Hypothalamus (tissue), 51 donors: Measurements from ENCODE around the gene GRID1.

Experiments used
- DNase-seq, 51 donors: peaks; one replicate each; lab custom pipeline; 2025; lab: John Stamatoyannopoulos, UW

GRID1 gene

GRCh38 chr10:86258499-86258898 is 108.1 kb downstream of the GRID1 start:
- peak in 34 of 51 donors; percentile 9 to 86 (median 58) for DNase-seq

- DNase-seq: no peak
Measured at GRCh38 chr10:86257683-86258082, 108.9 kb downstream of the GRID1 start.

GRCh38 chr10:86256690-86257315 is 109.8 kb downstream of the GRID1 start:
- DNase-seq: no peak

- no peak for DNase-seq
Measured at GRCh38 chr10:86255405-86256251, 111.0 kb downstream of the GRID1 start.

- DNase-seq: no peak
Measured at GRCh38 chr10:86254526-86255174, 111.9 kb downstream of the GRID1 start.

- no peak for DNase-seq
Measured at GRCh38 chr10:86254081-86254480, 112.5 kb downstream of the GRID1 start.

- DNase-seq: no peak
Measured at GRCh38 chr10:86253091-86254072, 113.2 kb downstream of the GRID1 start.

GRCh38 chr10:86252556-86252955 is 114.0 kb downstream of the GRID1 start:
- DNase-seq: no peak

- DNase-seq: no peak
Measured at GRCh38 chr10:86252079-86252478, 114.5 kb downstream of the GRID1 start.

- no peak for DNase-seq
Measured at GRCh38 chr10:86251426-86251825, 115.2 kb downstream of the GRID1 start.

- peak in 7 of 51 donors; percentile 19 to 47 (median 28) for DNase-seq
Measured at GRCh38 chr10:86250399-86250798, 116.2 kb downstream of the GRID1 start.

GRCh38 chr10:86249794-86250193 is 116.8 kb downstream of the GRID1 start:
- no peak for DNase-seq

GRCh38 chr10:86248062-86248461 is 118.5 kb downstream of the GRID1 start:
- no peak for DNase-seq

- no peak for DNase-seq
Measured at GRCh38 chr10:86247588-86247987, 119.0 kb downstream of the GRID1 start.

GRCh38 chr10:86247073-86247472 is 119.5 kb downstream of the GRID1 start:
- DNase-seq: no peak

GRCh38 chr10:86246279-86246940 is 120.2 kb downstream of the GRID1 start:
- DNase-seq: peak in 1 of 51 donors; percentile 21

GRCh38 chr10:86245015-86245394 is 121.6 kb downstream of the GRID1 start:
- no peak for DNase-seq

- DNase-seq: peak in 8 of 51 donors; percentile 9 to 66 (median 26)
Measured at GRCh38 chr10:86244297-86245014, 122.1 kb downstream of the GRID1 start.

GRCh38 chr10:86243651-86244155 is 122.9 kb downstream of the GRID1 start:
- no peak for DNase-seq
